ENCODE data around the gene EPB41. TPM values are rescaled to one million over a fixed set of nuclear protein-coding genes. Genes with fewer than 3 reads are reported as not detected.
"Not testable (repeated sequence)": the region's sequence is repeated elsewhere in the genome, so short reads cannot be mapped to it uniquely, and the experiment has no call there.

EPB41 gene
- total RNA-seq, 1 donor from 2014 or later, result 82.9 TPM

DNA sequence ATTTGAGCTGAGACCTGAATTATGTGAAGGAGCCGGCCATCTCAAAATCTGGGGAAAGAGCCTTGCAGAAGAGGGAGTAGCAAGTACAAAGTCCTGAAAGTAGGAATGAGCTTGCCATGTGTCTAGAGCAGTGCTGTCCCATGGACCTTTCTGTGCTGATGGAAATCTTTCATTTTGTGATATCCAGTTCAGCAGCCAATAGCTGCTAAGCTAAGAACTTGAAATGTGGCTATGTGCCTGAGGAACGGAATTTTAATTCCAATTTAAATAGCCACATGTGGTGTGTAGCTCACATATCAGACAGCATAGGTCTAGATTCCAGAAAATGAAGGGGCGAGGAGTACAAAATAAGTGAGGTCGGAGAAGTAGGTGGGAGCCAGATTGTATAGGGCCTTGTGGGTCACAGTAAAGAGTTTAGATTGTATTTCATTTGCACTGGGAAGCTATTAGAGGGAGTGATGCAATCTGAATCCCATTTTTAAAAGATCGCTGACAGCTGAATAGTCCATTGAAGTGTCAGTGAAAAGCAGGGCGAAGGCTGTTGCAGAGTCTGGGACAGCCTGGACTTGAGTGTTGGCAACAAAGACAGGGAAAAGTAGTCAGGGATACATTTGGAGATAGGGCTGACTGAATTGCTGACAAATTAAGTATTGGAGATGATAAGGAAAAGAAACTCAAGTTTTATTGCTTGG is 129.1 kb downstream of the EPB41 start:
- no peak overlapping the region for H3K4me3 Mint-ChIP-seq
- no peak for DNase-seq (ENCODE audit: extremely low spot score, unreplicated experiment)
- H3K9me3 Mint-ChIP-seq, result no peaks in the 10 kb centered on the region
- no peak overlapping the region for H3K27ac Mint-ChIP-seq
- H3K27me3 Mint-ChIP-seq, result no peaks in the 10 kb centered on the region
- TF ChIP-seq, protein P1, sequence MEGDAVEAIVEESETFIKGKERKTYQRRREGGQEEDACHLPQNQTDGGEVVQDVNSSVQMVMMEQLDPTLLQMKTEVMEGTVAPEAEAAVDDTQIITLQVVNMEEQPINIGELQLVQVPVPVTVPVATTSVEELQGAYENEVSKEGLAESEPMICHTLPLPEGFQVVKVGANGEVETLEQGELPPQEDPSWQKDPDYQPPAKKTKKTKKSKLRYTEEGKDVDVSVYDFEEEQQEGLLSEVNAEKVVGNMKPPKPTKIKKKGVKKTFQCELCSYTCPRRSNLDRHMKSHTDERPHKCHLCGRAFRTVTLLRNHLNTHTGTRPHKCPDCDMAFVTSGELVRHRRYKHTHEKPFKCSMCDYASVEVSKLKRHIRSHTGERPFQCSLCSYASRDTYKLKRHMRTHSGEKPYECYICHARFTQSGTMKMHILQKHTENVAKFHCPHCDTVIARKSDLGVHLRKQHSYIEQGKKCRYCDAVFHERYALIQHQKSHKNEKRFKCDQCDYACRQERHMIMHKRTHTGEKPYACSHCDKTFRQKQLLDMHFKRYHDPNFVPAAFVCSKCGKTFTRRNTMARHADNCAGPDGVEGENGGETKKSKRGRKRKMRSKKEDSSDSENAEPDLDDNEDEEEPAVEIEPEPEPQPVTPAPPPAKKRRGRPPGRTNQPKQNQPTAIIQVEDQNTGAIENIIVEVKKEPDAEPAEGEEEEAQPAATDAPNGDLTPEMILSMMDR (conservative IDR thresholded peaks at IDR 0.05), result no peak
- peaks cover 15% of the 10 kb centered on the region for H3K36me3 Mint-ChIP-seq
- H3K4me1 Mint-ChIP-seq (ENCODE audit: unreplicated experiment), result no peaks in the 10 kb centered on the region

DNA sequence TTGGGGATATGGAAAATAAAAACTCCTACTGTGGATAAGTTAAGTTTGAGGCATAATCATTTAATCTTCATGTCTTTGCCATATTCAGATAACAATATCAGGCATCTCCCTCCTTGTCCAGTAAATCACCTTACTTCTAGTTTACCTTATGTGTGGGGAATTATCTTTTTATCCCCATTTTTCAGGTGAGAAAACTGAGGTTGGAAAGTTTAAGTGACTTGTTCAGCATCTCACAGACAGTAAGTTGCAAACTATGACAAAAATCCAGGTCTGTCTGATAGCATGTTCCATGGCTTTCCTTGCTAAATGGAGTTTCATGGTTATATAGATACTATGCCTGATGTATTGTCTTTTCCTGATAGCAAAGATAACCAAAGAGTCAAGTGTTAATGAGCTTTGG is 129.6 kb downstream of the EPB41 start:
- no peaks in the 10 kb centered on the region for H3K27me3 Mint-ChIP-seq
- H3K4me1 Mint-ChIP-seq (ENCODE audit: unreplicated experiment), result no peaks in the 10 kb centered on the region
- H3K36me3 Mint-ChIP-seq, result peaks cover 15% of the 10 kb centered on the region
- no peak for DNase-seq (ENCODE audit: extremely low spot score, unreplicated experiment)
- H3K4me3 Mint-ChIP-seq, result no peak overlapping the region
- no peak overlapping the region for H3K27ac Mint-ChIP-seq
- TF ChIP-seq, protein P1 (conservative IDR thresholded peaks at IDR 0.05), result no peak
- H3K9me3 Mint-ChIP-seq, result no peaks in the 10 kb centered on the region

DNA sequence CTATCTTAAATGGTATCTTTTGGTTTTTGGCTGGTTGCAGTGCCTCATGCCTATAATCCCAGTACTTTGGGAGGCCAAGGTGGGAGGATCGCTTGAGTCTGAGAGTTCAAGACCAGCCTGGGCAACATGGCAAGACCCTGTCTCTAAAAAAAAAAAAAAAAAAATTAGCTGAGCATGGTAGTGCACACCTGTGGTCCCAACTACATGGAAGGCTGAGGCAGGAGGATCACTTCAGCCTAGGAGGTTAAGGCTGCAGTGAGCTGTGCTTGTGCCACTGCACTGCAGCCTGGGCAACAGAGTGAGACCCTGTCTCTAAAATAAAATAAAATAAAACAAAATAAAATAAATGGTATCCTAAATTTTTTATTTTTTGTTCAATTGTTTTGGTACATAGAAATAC is 131.3 kb downstream of the EPB41 start:
- peaks cover 17% of the 10 kb centered on the region for H3K36me3 Mint-ChIP-seq
- H3K27me3 Mint-ChIP-seq; H3K4me3 Mint-ChIP-seq; DNase-seq (ENCODE audit: extremely low spot score, unreplicated experiment); H3K9me3 Mint-ChIP-seq; H3K4me1 Mint-ChIP-seq (ENCODE audit: unreplicated experiment); H3K27ac Mint-ChIP-seq: not testable (repeated sequence)

DNA sequence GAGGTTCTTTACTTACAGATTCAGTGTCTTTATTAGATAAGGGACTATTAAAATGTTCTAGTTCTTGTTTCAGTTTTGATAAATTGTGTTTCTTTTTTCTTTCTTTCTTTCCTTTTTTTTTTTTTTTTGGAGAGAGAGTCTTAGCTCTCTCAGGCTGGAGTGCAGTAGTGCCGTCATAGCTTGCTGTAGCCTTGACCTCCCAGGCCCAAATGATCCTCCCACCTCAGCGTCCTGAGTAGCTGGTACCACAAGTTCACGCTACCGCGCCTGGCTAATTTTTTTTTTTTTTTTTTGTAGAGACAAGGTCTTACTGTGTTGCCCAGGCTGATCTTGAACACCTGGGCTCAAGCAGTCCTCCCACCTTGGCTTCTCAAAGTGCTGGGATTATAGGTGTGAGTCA is 132.8 kb downstream of the EPB41 start:
- peaks cover 13% of the 10 kb centered on the region for H3K36me3 Mint-ChIP-seq
- H3K9me3 Mint-ChIP-seq, result no peaks in the 10 kb centered on the region
- H3K4me1 Mint-ChIP-seq (ENCODE audit: unreplicated experiment), result peaks cover 2% of the 10 kb centered on the region
- no peak for DNase-seq (ENCODE audit: extremely low spot score, unreplicated experiment)
- TF ChIP-seq, protein P1 (conservative IDR thresholded peaks at IDR 0.05), result no peak
- no peak overlapping the region for H3K4me3 Mint-ChIP-seq
- H3K27ac Mint-ChIP-seq, result no peak overlapping the region
- no peaks in the 10 kb centered on the region for H3K27me3 Mint-ChIP-seq

DNA sequence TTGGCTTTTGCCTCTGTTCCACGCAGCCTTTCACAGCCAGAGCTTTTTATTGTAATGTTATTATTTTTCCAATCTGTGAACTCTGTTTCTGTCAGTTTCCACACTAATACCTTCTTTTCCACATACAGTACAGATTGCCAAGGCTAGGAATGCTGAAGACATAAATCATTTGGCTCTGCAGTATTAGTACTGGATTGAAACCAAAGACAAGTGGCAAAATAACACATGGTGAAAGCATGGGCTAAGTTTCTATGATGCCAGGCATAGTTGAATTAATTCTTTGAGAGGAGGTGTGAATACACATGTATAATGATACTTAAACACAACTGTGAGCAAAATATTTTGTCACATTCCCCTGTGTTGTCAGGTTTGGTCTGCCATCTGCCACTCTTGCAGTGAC is 135.8 kb downstream of the EPB41 start:
- H3K4me1 Mint-ChIP-seq (ENCODE audit: unreplicated experiment), result peaks cover 4% of the 10 kb centered on the region
- H3K27ac Mint-ChIP-seq, result no peak overlapping the region
- H3K4me3 Mint-ChIP-seq, result no peak overlapping the region
- no peaks in the 10 kb centered on the region for H3K27me3 Mint-ChIP-seq
- TF ChIP-seq, protein P1 (conservative IDR thresholded peaks at IDR 0.05), result no peak
- H3K36me3 Mint-ChIP-seq, result peaks cover 5% of the 10 kb centered on the region
- no peaks in the 10 kb centered on the region for H3K9me3 Mint-ChIP-seq
- no peak for DNase-seq (ENCODE audit: extremely low spot score, unreplicated experiment)

DNA sequence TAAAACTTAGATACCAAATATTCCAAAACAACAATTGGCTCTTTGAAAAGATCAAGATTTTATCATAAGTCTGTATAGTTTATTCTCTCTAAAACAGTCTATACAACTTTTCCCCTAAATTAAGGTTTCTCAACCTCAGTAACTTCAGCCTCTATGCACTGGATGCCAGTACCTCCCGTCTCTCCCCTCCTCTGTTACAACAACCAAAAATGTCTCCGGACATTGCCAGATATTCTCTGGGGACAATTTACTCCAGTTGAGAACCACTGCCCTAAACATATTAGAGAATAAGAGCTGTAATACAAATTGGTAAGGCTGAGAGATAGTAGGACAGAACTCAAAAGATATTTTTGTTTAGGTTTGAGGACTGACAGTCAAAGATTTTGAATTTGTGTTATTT is 137.7 kb downstream of the EPB41 start:
- Mint-ChIP-seq H3K27me3 (no peaks in the 10 kb centered on the region), H3K27ac (no peak overlapping the region), H3K9me3 (no peaks in the 10 kb centered on the region), H3K4me1 (ENCODE audit: unreplicated experiment) (peaks cover 4% of the 10 kb centered on the region), H3K36me3 (peaks cover 5% of the 10 kb centered on the region), H3K4me3 (no peak overlapping the region)
- no peak for DNase-seq (ENCODE audit: extremely low spot score, unreplicated experiment)
- TF ChIP-seq, protein P1 (conservative IDR thresholded peaks at IDR 0.05), result no peak
